Nucleus accumbens (tissue), 56 donors: ENCODE results near the gene OR4D10.
"Not testable (repeated sequence)": the region's sequence is repeated elsewhere in the genome, so short reads cannot be mapped to it uniquely, and the experiment has no call there.

Experiments used
- DNase-seq, 56 donors: peaks; one replicate each; lab custom pipeline; 2025; lab: John Stamatoyannopoulos, UW

Gene OR4D10

GRCh38 chr11:59473015-59473414 is at the start of gene OR4D10:
Gene OR4D10, plus strand, starts transcription at chr11:59473315. Its CDS starts 4,115 bp downstream, at chr11:59477430.
- DNase-seq = no peak

- DNase-seq = no peak
Observed at GRCh38 chr11:59423835-59424234, 49.3 kb upstream of the OR4D10 start.

GRCh38 chr11:59425131-59425530 is 48.0 kb upstream of the OR4D10 start:
- DNase-seq = no peak

GRCh38 chr11:59426361-59427067 is 46.6 kb upstream of the OR4D10 start, which contains the start of gene OR5A2:
Gene OR5A2, minus strand, starts transcription at chr11:59426413. Its CDS starts 3,460 bp downstream, at chr11:59422953.
- DNase-seq = no peak

GRCh38 chr11:59427068-59427382 is 46.1 kb upstream of the OR4D10 start:
- DNase-seq = no peak

GRCh38 chr11:59429924-59430516 is 43.1 kb upstream of the OR4D10 start:
- DNase-seq = no peak

- DNase-seq = no peak
Observed at GRCh38 chr11:59436169-59436568, 36.9 kb upstream of the OR4D10 start, which contains the start of gene OR5A1. Gene OR5A1, plus strand, starts transcription at chr11:59436469. Its CDS starts 6,700 bp downstream, at chr11:59443169.

GRCh38 chr11:59437770-59438169 is 35.3 kb upstream of the OR4D10 start:
- DNase-seq = no peak

GRCh38 chr11:59445624-59446023 is 27.5 kb upstream of the OR4D10 start:
- DNase-seq = not testable (repeated sequence)

GRCh38 chr11:59448484-59448883 is 24.6 kb upstream of the OR4D10 start:
- DNase-seq = no peak

- no peak for DNase-seq
Observed at GRCh38 chr11:59456661-59457060, 16.5 kb upstream of the OR4D10 start, which contains the start of gene OR4D6. Gene OR4D6, plus strand, starts transcription at chr11:59456961. Its CDS starts 0 bp downstream, at chr11:59456961.

- no peak for DNase-seq
Observed at GRCh38 chr11:59459916-59460315, 13.2 kb upstream of the OR4D10 start.

- DNase-seq = no peak
Observed at GRCh38 chr11:59463190-59463641, 9.9 kb upstream of the OR4D10 start.

GRCh38 chr11:59475176-59475575 is 2.1 kb downstream of the OR4D10 start:
- no peak for DNase-seq

- DNase-seq = no peak
Observed at GRCh38 chr11:59479906-59480305, 6.8 kb downstream of the OR4D10 start.

- DNase-seq = no peak
Observed at GRCh38 chr11:59480359-59480758, 7.2 kb downstream of the OR4D10 start.

- no peak for DNase-seq
Observed at GRCh38 chr11:59501931-59502330, 28.8 kb downstream of the OR4D10 start.

- DNase-seq = no peak
Observed at GRCh38 chr11:59503276-59503675, 30.2 kb downstream of the OR4D10 start, which contains the start of gene OR4D11. Gene OR4D11, plus strand, starts transcription at chr11:59503576. Its CDS starts 0 bp downstream, at chr11:59503576.

GRCh38 chr11:59510941-59511589 is 38.0 kb downstream of the OR4D10 start, which contains the start of gene OR4D9:
Gene OR4D9, plus strand, starts transcription at chr11:59511539. Its CDS starts 3,374 bp downstream, at chr11:59514913.
- DNase-seq = no peak

GRCh38 chr11:59511675-59512074 is 38.6 kb downstream of the OR4D10 start:
- no peak for DNase-seq

GRCh38 chr11:59520139-59520538 is 47.0 kb downstream of the OR4D10 start:
- not testable (repeated sequence) for DNase-seq
